BJ (cell line): ENCODE measurements around the gene C11orf52. TPM values are rescaled to one million over a fixed set of nuclear protein-coding genes. Genes with fewer than 3 reads are reported as not detected.

Experiments
- CTCF ChIA-PET: fragments of 350-600 bp; formaldehyde crosslinking; extraction: SDS; loops from one replicate; lab custom pipeline; 2021; ENCODE audit warnings: antibody characterized with exemption, inconsistent platforms; lab: Yijun Ruan, JAX
- POLR2A ChIA-PET: fragments of 300-600 bp; sonication (Branson Sonifier 250); formaldehyde crosslinking; extraction: SDS; loops from one replicate; lab custom pipeline; 2021; ENCODE audit warnings: antibody characterized with exemption; lab: Charles Lee
- DNase-seq: peaks from one replicate; pipeline ENCODE4 v3.0.0-alpha.2; 2011; ENCODE audit warnings: low read depth
- H3K27me3 ChIP-seq: 2 replicates; pipeline ENCODE4 v1.6.0; 2011; ENCODE audit warnings: low read length; ENCODE audit not compliant: control insufficient read depth, insufficient read depth
- H3K36me3 ChIP-seq: 2 replicates; pipeline ENCODE4 v1.5.1; 2011; ENCODE audit warnings: low read length; ENCODE audit not compliant: control insufficient read depth, insufficient read depth
- H3K4me3 ChIP-seq: 2 replicates; pipeline ENCODE4 v1.5.1; 2011; ENCODE audit warnings: low read depth, mild to moderate bottlenecking, control low read depth, low read length
- polyA plus RNA-seq: library from polyadenylated mRNA; depleted of rRNA; stranded (reverse); fragments of >200 nt; gene quantifications from 2 replicates; pipeline ENCODE4 v1.2.3, GENCODE V29; 2011
- TF ChIP-seq, protein P1 (sequence below): IDR thresholded peaks from 2 replicates; pipeline ENCODE4 v1.5.1; 2011; ENCODE audit warnings: low read depth, mild to moderate bottlenecking, control low read depth, inconsistent platforms, low read length, moderate library complexity; ENCODE audit not compliant: insufficient read depth

Gene C11orf52
- polyA plus RNA-seq, 1 experiment, result 2.9 TPM

DNA sequence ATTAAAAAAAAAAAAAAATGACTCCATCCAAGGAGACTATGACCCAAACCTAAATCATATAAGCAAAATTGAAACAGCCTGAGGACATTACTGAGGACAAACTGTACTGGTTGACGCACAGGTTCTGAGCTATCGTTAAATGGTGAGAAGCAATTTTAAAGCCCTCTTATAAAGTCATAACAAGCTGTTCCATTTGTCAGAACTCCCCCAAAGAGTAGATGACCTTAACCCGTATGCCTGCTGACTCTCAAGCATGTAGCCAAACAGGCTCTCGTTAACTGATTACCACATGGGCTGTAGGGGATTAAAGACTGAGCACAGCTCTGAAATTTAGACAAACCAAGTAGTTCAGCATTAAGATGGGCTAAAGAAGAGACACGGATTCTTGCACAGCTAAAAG is 9.3 kb upstream of the C11orf52 start:
- Histone ChIP-seq H3K4me3 (no peak overlapping the region), H3K27me3 (no peaks in the 10 kb centered on the region), H3K36me3 (peaks cover 1% of the 10 kb centered on the region; the same call in 1 of the 2 replicates)
- POLR2A ChIA-PET, result interaction anchor here (0.6 kb wide), 1 partner anchor 27 kb away, joined by 4 read pairs; no protein-coding TSS in a partner anchor
- CTCF ChIA-PET, result interaction anchor here (1.4 kb wide), 1 partner anchor 8 kb away, joined by 4 read pairs; no protein-coding TSS in a partner anchor
- no peak for DNase-seq
- TF ChIP-seq, protein P1, sequence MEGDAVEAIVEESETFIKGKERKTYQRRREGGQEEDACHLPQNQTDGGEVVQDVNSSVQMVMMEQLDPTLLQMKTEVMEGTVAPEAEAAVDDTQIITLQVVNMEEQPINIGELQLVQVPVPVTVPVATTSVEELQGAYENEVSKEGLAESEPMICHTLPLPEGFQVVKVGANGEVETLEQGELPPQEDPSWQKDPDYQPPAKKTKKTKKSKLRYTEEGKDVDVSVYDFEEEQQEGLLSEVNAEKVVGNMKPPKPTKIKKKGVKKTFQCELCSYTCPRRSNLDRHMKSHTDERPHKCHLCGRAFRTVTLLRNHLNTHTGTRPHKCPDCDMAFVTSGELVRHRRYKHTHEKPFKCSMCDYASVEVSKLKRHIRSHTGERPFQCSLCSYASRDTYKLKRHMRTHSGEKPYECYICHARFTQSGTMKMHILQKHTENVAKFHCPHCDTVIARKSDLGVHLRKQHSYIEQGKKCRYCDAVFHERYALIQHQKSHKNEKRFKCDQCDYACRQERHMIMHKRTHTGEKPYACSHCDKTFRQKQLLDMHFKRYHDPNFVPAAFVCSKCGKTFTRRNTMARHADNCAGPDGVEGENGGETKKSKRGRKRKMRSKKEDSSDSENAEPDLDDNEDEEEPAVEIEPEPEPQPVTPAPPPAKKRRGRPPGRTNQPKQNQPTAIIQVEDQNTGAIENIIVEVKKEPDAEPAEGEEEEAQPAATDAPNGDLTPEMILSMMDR, result no peak

DNA sequence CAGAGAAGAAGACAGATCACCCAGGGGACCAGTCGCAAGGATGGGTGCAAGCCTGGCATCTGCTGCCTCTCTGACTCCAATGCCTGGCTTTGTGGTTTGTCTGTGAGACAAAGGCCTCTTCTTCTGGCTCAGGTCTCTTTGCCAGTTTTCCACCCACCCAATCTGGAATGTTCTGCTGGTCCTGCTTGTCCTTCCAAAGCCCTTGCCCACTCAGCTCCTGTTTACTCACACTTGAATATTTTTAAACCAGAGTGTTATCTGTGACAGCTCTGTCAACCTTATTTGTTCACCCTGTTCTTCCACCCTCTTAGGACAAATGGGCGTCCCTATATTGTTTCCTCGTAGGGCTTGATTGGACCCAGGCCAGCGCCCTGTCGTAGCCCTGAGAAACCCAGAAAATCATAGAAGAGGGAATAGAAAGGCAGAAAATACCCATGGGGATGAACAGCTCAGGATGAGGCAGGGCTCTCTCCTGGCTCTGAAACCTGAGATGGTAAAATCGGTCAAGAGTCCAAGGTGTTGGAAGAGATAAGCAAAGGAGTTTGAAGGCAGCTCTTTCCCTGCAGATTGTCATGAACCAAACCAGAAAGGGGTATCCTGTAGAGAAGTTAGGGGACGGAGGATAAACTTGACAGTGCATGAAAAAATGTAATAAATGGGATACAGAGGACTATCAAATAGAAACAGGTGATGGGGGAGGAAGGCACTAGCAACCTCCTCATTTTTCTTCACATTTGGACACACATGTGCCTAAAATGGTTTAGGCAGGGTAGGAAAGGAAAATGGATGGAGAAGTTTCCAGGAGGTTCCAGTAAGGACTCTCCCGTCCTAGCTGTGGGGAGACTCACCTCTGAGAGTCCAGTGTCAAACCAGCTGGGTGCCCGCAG is 7.8 kb upstream of the C11orf52 start:
- POLR2A ChIA-PET, result no interaction called here
- no peak for DNase-seq
- TF ChIP-seq, protein P1, result no peak

DNA sequence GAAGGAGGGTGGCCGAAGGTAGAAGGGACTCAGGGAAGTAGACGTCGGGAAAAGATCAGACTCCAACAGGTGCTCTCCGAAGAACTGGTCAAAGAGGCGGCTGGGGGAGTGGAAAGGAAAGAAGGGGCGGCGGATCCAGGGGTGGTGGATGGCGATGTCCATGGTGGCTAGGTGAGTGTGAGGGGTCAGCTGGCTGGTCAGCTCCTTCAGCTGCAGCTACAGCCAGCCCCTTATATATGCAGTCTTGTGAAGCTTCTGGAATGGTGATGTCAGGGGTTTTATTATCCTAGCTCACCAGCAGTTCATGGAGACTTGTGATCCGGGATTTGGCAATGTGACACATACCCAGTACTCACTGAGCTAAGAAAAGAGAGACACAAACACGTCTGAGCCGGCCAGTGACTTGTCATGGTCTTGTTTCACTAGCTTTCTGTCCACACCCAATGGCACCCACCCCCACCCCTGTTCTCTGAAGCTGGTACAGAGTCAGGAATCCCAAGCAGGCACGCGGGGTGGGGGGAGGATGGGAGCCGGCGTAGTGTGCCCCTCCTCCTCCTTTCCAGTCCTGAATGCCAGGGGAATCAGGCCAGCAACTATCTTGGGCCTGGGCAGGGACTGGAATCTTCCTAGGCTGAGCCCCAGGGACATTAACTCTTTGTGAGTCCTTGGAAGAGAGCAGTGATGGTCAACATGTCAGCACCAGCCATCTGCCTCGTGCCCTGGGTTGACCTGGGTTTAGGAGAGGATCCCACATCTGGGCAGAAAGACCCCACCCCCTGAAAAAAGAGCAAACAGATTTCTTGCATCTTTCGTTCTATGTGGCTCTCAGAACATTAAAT is 6.9 kb upstream of the C11orf52 start, which contains the start of gene CRYAB:
Gene CRYAB, minus strand, starts transcription at position 208 of the 839 bp plus-strand sequence. Its CDS starts 46 bp downstream, at position 162.
- CTCF ChIA-PET, result interaction anchor here (0.8 to 2.2 kb wide), 5 partner anchors 10 to 70 kb away, joined by 3 to 8 read pairs (median 3); no protein-coding TSS in a partner anchor
- peak; percentile 96 for DNase-seq
- POLR2A ChIA-PET, result no interaction called here
- H3K4me3 ChIP-seq, result peak within 1 kb of the TSS; percentile 46
- TF ChIP-seq, protein P1, result no peak
- H3K36me3 ChIP-seq, result peaks cover 1% of the 10 kb centered on the region; the same call in 1 of the 2 replicates
- H3K27me3 ChIP-seq, result no peaks in the 10 kb centered on the region

More for the DNA sequence above, 7.8 kb upstream of the C11orf52 start:
- Histone ChIP-seq H3K4me3 (0 out of 2 replicates have a peak overlapping the region, but pooled peaks have one; percentile 0), H3K27me3 (no peaks in the 10 kb centered on the region), H3K36me3 (peaks cover 1% of the 10 kb centered on the region; the same call in 1 of the 2 replicates)
- CTCF ChIA-PET, result interaction anchor here (0.8 to 2.2 kb wide), 8 partner anchors 9 to 71 kb away, joined by 3 to 8 read pairs (median 3); no protein-coding TSS in a partner anchor

DNA sequence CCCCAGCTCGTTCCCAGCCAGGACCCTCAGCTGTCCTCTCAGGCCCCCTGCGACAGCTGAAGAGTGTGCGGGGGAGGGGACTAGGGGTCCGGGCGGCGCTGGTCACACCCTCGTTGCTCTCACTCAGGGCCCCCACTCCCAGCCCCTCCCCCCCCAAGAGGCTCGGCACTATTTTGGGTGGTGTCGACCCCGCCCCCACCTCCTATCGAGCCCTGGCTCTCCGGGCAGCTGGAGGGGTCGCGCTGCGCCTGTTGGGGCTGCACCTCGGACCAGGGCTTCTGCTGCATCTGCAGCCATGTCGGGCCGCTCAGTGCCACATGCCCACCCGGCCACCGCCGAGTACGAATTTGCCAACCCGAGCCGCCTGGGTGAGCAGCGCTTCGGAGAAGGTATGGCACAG is 6.2 kb upstream of the C11orf52 start, which contains the start of gene HSPB2:
Gene HSPB2, plus strand, starts transcription at position 200 of the 400 bp plus-strand sequence. Its CDS starts 96 bp downstream, at position 296.
- TF ChIP-seq, protein P1, result no peak
- ChIA-PET POLR2A (no interaction called here), CTCF (interaction anchor here (1.2 kb wide), 1 partner anchor 14 kb away, joined by 7 read pairs; no protein-coding TSS in a partner anchor)
- DNase-seq, result no peak
- Histone ChIP-seq H3K36me3 (peaks cover 1% of the 10 kb centered on the region; the same call in 1 of the 2 replicates), H3K4me3 (peak within 1 kb of the TSS; percentile 46), H3K27me3 (no peaks in the 10 kb centered on the region)
